AG09319 (cell line): ENCODE measurements around the gene ARHGEF17.

Experiments used
- DNase-seq: peaks from one replicate; pipeline ENCODE4 v3.0.0-alpha.2; 2010; ENCODE audit warnings: low read depth; ENCODE audit errors: extremely low read depth
- TF ChIP-seq, protein P1 (sequence below): IDR thresholded peaks from 2 replicates; pipeline ENCODE4 v1.5.1; 2011; ENCODE audit warnings: low read depth, mild to moderate bottlenecking, inconsistent platforms, low read length, moderate library complexity

The ARHGEF17 gene

GRCh38 chr11:73406131-73406530 is 98.1 kb downstream of the ARHGEF17 start:
- no peak for DNase-seq
- TF ChIP-seq, protein P1, sequence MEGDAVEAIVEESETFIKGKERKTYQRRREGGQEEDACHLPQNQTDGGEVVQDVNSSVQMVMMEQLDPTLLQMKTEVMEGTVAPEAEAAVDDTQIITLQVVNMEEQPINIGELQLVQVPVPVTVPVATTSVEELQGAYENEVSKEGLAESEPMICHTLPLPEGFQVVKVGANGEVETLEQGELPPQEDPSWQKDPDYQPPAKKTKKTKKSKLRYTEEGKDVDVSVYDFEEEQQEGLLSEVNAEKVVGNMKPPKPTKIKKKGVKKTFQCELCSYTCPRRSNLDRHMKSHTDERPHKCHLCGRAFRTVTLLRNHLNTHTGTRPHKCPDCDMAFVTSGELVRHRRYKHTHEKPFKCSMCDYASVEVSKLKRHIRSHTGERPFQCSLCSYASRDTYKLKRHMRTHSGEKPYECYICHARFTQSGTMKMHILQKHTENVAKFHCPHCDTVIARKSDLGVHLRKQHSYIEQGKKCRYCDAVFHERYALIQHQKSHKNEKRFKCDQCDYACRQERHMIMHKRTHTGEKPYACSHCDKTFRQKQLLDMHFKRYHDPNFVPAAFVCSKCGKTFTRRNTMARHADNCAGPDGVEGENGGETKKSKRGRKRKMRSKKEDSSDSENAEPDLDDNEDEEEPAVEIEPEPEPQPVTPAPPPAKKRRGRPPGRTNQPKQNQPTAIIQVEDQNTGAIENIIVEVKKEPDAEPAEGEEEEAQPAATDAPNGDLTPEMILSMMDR: no peak

DNA sequence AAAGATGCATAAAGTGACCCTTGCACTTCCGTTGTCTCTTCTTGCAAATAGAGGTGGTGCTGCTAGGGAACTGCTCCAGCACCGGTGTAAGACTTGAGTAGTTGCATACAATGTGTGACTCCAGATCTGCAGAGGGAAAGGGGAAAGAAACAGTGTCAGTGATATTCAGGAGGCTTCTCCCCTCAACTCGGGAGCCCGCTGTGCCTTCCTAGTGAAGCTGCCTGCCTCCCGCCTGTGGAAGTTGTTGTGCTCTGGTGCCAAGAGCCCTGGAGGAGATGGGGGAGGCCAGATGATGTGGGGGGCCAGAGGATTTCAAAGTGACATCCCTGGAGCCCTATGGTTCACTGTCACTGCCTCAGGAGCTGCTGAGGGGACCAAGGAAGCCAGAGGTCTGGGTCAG is 98.5 kb downstream of the ARHGEF17 start:
- TF ChIP-seq, protein P1: no peak
- no peak for DNase-seq

DNA sequence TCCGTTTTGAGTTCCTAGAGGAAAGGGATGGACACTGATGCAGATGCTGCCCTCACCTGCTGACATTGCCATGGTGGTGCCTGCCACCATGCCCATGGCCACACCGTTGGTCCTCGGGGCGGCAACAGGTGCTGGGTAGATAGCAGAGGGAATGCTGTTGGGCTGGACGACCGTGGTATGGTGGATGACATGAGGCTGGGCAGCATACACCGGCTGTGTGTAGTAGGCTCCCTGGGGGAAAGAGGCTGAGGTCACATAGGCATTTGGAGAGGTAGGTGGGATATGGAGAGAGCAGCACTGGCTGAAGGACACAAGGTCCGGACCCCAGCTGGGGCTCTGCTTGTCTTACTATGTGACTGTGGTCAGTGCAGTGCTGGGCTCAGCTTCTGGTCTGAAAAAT is 101.4 kb downstream of the ARHGEF17 start:
- TF ChIP-seq, protein P1: no peak

GRCh38 chr11:73410627-73411026 is 102.6 kb downstream of the ARHGEF17 start:
- no peak for DNase-seq
- TF ChIP-seq, protein P1: no peak

More for the DNA sequence above, 101.4 kb downstream of the ARHGEF17 start:
- DNase-seq: no peak

- no peak for DNase-seq
- TF ChIP-seq, protein P1: no peak
These were observed 103.0 kb downstream of the ARHGEF17 start for GRCh38 chr11:73411031-73411430.

DNA sequence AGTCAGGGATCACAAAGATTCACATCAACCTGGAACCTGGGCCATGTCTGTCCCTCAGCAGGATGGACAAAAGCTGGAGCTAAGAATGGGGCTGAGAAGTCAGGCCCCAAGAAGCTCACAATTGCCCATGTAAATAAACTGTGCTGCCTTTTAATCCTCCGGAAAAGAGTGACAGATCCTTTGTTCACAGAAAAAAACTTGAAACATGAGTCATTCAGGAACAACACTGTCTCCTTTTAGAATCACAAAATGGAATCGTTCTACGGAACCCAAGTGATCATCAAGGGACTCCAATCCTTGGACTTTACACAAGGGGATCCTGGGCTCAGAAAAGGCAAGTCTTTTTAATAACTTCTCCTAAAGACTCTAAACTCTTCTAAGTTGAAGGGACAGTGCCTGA is 104.2 kb downstream of the ARHGEF17 start:
- no peak for DNase-seq
- TF ChIP-seq, protein P1: no peak

DNA sequence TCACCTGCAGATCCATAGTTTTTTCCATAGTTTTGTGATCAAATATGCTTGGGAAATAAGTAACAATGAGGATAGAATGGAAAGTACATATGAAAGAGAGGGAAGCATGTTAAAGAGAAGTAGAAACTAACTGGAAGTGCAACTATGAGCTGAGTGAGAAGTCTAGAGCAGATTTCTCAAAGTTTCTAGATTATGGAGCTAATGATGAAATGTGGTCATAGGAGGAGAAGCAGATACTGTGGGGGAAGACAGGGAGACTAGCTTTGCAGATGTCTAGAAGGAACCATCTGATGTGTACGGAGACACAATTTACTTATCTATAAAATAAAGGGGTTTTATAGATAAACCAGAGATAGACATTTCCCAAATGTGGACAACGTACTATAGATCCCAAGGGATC is 105.2 kb downstream of the ARHGEF17 start:
- DNase-seq: no peak
- TF ChIP-seq, protein P1: no peak
